Naive thymus-derived CD4-positive, alpha-beta T cell (primary cell): ENCODE data around the gene ACSS1. TPM values are rescaled to one million over a fixed set of nuclear protein-coding genes. Genes with fewer than 3 reads are reported as not detected.

Experiments
- ATAC-seq: fragments of 150-1000 bp; cut with Tn5 transposase; 2 replicates; pipeline ENCODE4 v1.10.0; 2021; ENCODE audit warnings: mild to moderate bottlenecking, moderate library complexity
- CTCF ChIA-PET: fragments of 350-600 bp; sonication (Branson Sonifier 250); formaldehyde crosslinking; loops from one replicate; lab custom pipeline; 2021; ENCODE audit warnings: antibody characterized with exemption; lab: Charles Lee
- POLR2A ChIA-PET: fragments of 350-600 bp; sonication (Branson Sonifier 250); formaldehyde crosslinking; loops from one replicate; lab custom pipeline; 2021; ENCODE audit warnings: antibody characterized with exemption, inconsistent platforms; lab: Charles Lee
- DNase-seq, 9 donors: peaks; one replicate each; pipeline versions ENCODE4 v3.0.0 to v3.0.0-alpha.2; 2020 to 2022; ENCODE audit warnings: mixed read lengths in 1 of 9
- H3K27ac ChIP-seq: one replicate; pipeline ENCODE4 v1.7.0; 2013; ENCODE audit warnings: mild to moderate bottlenecking, low read depth, low read length, moderate library complexity
- H3K27me3 ChIP-seq, 2 donors: one replicate each; pipeline ENCODE4 v1.7.0; 2013; ENCODE audit warnings: low read length in 2 of 2, mild to moderate bottlenecking in 2 of 2, moderate library complexity in 2 of 2; ENCODE audit not compliant: control insufficient read depth in 2 of 2, insufficient read depth in 2 of 2
- H3K36me3 ChIP-seq, 3 experiments: 1 replicate in 2 of 3; 2 replicates in 1 of 3; pipeline ENCODE4 v1.7.0; 2013; ENCODE audit warnings: low read length in 3 of 3, mild to moderate bottlenecking in 3 of 3, moderate library complexity in 1 of 3; ENCODE audit not compliant: insufficient read depth in 3 of 3, control insufficient read depth in 2 of 3
- H3K4me1 ChIP-seq, 2 donors: one replicate each; pipeline ENCODE4 v1.7.0; 2013; ENCODE audit warnings: low read length in 2 of 2, mild to moderate bottlenecking in 2 of 2, moderate library complexity in 1 of 2; ENCODE audit not compliant: control insufficient read depth in 2 of 2, insufficient read depth in 2 of 2
- H3K4me3 ChIP-seq: 2 replicates; pipeline ENCODE4 v1.7.0; 2013; ENCODE audit warnings: mild to moderate bottlenecking, low read length
- H3K9me3 ChIP-seq, 3 experiments: 1 replicate in 2 of 3; 2 replicates in 1 of 3; pipeline ENCODE4 v1.7.0; 2013; ENCODE audit warnings: low read length in 3 of 3; ENCODE audit not compliant: control insufficient read depth in 2 of 3
- H3K27ac Mint-ChIP-seq, 9 donors: one replicate each; pipeline ENCODE4 v1.8.0; 2020 to 2022; ENCODE audit warnings: mixed read lengths in 9 of 9, mild to moderate bottlenecking in 8 of 9, moderate library complexity in 5 of 9, inconsistent platforms in 2 of 9
- H3K27me3 Mint-ChIP-seq, 5 donors: one replicate each; pipeline ENCODE4 v1.8.0; 2021 to 2022; ENCODE audit warnings: mixed read lengths in 5 of 5, mild to moderate bottlenecking in 1 of 5
- H3K36me3 Mint-ChIP-seq, 5 donors: one replicate each; pipeline ENCODE4 v1.8.0; 2020 to 2022; ENCODE audit warnings: mixed read lengths in 5 of 5, mild to moderate bottlenecking in 3 of 5, inconsistent platforms in 1 of 5
- H3K4me1 Mint-ChIP-seq, 7 donors: one replicate each; pipeline ENCODE4 v1.8.0; 2020 to 2022; ENCODE audit warnings: mixed read lengths in 7 of 7, mild to moderate bottlenecking in 3 of 7, inconsistent platforms in 1 of 7
- H3K4me3 Mint-ChIP-seq, 10 donors: one replicate each; pipeline ENCODE4 v1.8.0; 2020 to 2022; ENCODE audit warnings: mild to moderate bottlenecking in 10 of 10, mixed read lengths in 10 of 10, moderate library complexity in 6 of 10, inconsistent platforms in 2 of 10
- H3K9me3 Mint-ChIP-seq, 11 donors: one replicate each; pipeline ENCODE4 v1.8.0; 2020 to 2022; ENCODE audit warnings: mixed read lengths in 11 of 11, mild to moderate bottlenecking in 4 of 11, inconsistent platforms in 1 of 11, moderate library complexity in 1 of 11
- intact Hi-C, 2 donors: fragments of 100-400 bp; cut with micrococcal nuclease; formaldehyde crosslinking; loops; one replicate each; pipeline ENCODE4 v1.15.1; 2023
- polyA plus RNA-seq, 2 donors: library from polyadenylated mRNA; unstranded; fragments of 300-500 nt; fragmentation: Illumina TruSeq; gene quantifications; one replicate each; pipeline ENCODE4 v1.2.3, GENCODE V29; 2021
- total RNA-seq, 6 experiments: library from RNA in 5 of 6; stranded (reverse) in 5 of 6; gene quantifications; 1 replicate in 5 of 6; 2 replicates in 1 of 6; pipeline ENCODE4 v1.2.3 and lab custom pipeline; 2021 to 2026

The ACSS1 gene
- total and polyA plus RNA-seq, 7 experiments from 2014 or later: 33.1 to 51.7 (median 39.7) TPM

DNA sequence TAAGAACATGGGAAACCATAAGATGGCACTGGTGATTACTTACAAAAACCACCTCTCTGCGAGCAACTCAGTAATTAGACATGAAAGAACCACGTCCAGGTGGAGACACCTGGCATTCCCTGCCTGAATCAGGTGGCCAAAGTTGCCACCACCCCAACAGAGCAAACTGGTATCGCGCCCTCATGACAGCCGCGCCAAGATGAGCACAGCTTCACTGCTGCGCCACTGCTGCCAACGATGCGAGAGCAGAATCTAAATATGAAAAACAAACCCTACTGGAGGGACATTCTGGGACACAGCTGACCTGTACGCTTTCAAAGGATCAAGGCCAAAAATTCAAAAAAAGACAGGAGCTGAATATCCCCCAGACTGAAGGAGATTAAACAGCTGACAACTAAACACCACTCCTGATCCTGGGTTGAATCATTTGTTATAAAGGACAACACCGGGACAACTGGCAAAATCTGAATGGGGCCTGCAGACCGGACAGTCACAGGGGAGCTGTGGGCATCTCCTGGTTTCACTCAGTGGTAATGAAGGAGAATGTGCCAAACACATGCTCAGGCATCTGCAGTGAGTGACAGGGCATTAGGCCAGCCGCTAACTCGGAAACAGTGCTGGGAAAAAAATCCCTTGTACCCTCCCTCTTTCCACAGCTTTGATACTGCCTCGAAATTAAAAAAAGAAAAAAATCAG, 91.5 kb downstream of the ACSS1 start:
- DNase-seq: no peak
- Mint-ChIP-seq H3K27ac (peak overlapping the region in 4 of 9 donors; percentile 23 to 83 (median 30)), H3K4me3 (no peak overlapping the region), H3K9me3 (no peaks in the 10 kb centered on the region), H3K27me3 (no peaks in the 10 kb centered on the region), H3K36me3 (peaks cover 14 to 79% (median 34%) of the 10 kb centered on the region in 5 donors), H3K4me1 (peaks cover 0 to 20% (median 7%) of the 10 kb centered on the region in 7 donors)
- Histone ChIP-seq H3K36me3 (peaks cover 15 to 94% (median 48%) of the 10 kb centered on the region in 3 experiments), H3K4me3 (no peak overlapping the region), H3K27ac (no peak overlapping the region), H3K27me3 (no peaks in the 10 kb centered on the region), H3K9me3 (no peaks in the 10 kb centered on the region), H3K4me1 (peaks cover 0 to 40% of the 10 kb centered on the region in 2 donors)
- CTCF ChIA-PET: no interaction called here
- POLR2A ChIA-PET: no interaction called here
- no peak for ATAC-seq
- intact Hi-C loops: no loop called here

DNA sequence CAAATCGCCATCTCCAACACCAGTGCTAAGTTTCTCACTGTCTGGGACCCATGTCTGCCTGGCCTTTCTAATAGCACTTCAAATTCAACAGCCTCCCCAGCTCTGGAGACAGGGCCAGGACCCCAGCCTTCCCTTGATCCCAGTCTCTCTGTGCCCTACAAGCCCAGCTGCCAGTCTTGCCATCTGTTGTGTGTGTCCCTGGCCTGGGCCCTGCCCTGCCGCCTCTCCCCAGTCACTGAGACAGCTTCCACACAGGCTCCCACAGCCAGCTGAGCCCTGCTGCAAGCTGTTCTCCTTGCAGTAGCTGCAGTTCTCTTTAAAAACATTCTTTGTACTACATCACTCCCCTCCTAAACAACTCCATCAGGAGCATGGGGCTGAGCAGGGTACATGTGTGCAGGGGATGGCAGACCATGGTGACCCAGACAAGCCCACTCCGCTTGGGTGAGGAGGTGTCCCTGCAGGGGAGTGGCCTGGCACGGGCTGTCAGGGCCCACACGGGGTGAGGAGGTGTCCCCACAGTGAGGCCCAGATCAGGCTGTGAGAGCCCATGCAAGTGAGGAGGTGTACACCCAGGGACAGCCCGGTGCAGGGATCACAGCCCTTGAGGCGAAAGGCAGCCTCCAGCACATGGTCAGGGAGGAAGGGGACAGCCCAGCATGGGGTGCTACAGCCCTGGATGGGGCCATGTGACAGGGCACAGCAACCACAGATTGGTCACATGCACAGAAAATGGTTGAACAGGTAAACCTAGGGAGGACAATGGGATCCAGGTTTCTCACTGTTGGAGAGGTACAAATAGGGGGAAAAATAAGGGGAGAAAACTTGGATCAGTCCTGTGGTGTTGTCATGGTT, 92.6 kb downstream of the ACSS1 start:
- Histone ChIP-seq H3K9me3 (no peaks in the 10 kb centered on the region), H3K27ac (no peak overlapping the region), H3K27me3 (no peaks in the 10 kb centered on the region), H3K4me3 (no peak overlapping the region), H3K4me1 (peaks cover 0 to 49% of the 10 kb centered on the region in 2 donors), H3K36me3 (peaks cover 15 to 90% (median 39%) of the 10 kb centered on the region in 3 experiments)
- DNase-seq: no peak
- Mint-ChIP-seq H3K4me1 (peaks cover 0 to 24% (median 0%) of the 10 kb centered on the region in 7 donors), H3K9me3 (no peaks in the 10 kb centered on the region), H3K4me3 (no peak overlapping the region), H3K27ac (peak overlapping the region in 6 of 9 donors; percentile 12 to 83 (median 54)), H3K27me3 (no peaks in the 10 kb centered on the region), H3K36me3 (peaks cover 14 to 75% (median 33%) of the 10 kb centered on the region in 5 donors)
- ChIA-PET POLR2A (no interaction called here), CTCF (no interaction called here)
- intact Hi-C loops: no loop called here
- ATAC-seq: no peak

DNA sequence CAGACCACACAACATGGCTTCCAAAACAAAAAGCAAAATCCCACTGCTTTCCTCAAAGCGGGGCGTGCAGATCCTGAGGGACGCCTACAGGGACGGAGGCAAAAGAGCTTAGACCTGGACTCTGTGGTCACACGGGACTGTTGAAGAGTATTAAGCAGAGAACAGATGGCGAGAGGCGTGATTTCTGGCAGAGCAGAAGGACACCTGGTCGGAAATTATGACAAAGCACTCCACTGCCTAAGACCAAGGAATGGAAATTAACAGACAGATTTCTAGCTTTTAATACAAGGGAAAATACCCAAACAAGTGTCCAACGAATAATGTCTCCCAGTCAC, 93.5 kb downstream of the ACSS1 start:
- Histone ChIP-seq H3K27me3 (no peaks in the 10 kb centered on the region), H3K27ac (no peak overlapping the region), H3K4me3 (no peak overlapping the region), H3K9me3 (no peaks in the 10 kb centered on the region), H3K36me3 (peaks cover 11 to 89% (median 39%) of the 10 kb centered on the region in 3 experiments), H3K4me1 (peaks cover 0 to 57% of the 10 kb centered on the region in 2 donors)
- ChIA-PET POLR2A (no interaction called here), CTCF (no interaction called here)
- peaks cover 8 to 68% (median 33%) of the 10 kb centered on the region in 5 donors for H3K36me3 Mint-ChIP-seq
- no peak for DNase-seq
- H3K4me3 Mint-ChIP-seq: no peak overlapping the region
- peak overlapping the region in 4 of 9 donors; percentile 35 to 83 (median 52) for H3K27ac Mint-ChIP-seq
- peaks cover 0 to 24% (median 0%) of the 10 kb centered on the region in 7 donors for H3K4me1 Mint-ChIP-seq
- no peaks in the 10 kb centered on the region for H3K27me3 Mint-ChIP-seq
- intact Hi-C loops: no loop called here
- no peak for ATAC-seq
- H3K9me3 Mint-ChIP-seq: no peaks in the 10 kb centered on the region

DNA sequence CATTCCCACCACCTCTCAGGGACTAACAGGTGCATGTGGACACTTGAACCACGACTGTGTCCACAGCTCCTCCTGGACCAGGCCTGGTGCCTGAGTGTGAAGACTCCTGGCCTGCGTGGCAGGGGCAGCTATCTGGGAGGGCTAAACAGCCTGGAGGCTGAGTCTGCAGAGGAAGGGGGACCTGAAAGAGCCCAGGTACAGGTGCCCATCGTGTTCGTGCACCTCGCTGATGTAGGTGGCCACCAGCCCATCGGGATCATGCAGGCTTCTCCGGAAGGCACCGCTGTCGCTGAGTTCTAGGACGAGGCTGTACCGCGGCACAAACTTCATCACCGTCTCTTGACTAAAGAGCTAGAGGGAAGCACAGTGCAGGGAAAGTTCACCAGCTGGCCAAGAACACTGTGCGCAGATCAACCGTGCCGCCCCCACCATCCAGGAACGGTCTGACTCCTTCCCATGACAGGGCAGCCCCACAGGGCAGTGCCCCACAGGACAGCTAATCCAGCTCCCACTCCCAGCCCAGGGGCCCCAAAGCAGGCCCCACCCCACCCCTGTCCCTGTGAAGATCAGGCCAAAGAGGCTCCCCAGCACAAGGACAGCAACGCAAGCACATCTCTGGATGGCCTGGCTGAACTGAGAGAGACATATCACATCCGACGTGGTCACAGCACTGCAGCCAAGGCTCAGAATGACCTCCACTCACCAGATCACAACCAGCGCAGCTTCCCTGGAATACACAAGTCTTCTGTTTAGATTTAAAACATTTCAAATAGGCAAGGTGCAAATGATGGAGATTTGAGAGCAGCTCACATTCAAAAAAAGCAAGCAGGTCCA, 94.0 kb downstream of the ACSS1 start:
- POLR2A ChIA-PET: no interaction called here
- no peaks in the 10 kb centered on the region for H3K27me3 Mint-ChIP-seq
- Histone ChIP-seq H3K9me3 (no peaks in the 10 kb centered on the region), H3K27ac (no peak overlapping the region), H3K27me3 (no peaks in the 10 kb centered on the region), H3K4me3 (no peak overlapping the region), H3K4me1 (peaks cover 0 to 62% of the 10 kb centered on the region in 2 donors), H3K36me3 (peaks cover 8 to 87% (median 39%) of the 10 kb centered on the region in 3 experiments)
- intact Hi-C loops: no loop called here
- H3K4me3 Mint-ChIP-seq: no peak overlapping the region
- peaks cover 0 to 24% (median 0%) of the 10 kb centered on the region in 7 donors for H3K4me1 Mint-ChIP-seq
- DNase-seq: no peak
- peaks cover 8 to 65% (median 33%) of the 10 kb centered on the region in 5 donors for H3K36me3 Mint-ChIP-seq
- no peaks in the 10 kb centered on the region for H3K9me3 Mint-ChIP-seq
- peak overlapping the region in 2 of 9 donors; percentile 7 to 15 for H3K27ac Mint-ChIP-seq
- no peak for ATAC-seq
- CTCF ChIA-PET: no interaction called here

DNA sequence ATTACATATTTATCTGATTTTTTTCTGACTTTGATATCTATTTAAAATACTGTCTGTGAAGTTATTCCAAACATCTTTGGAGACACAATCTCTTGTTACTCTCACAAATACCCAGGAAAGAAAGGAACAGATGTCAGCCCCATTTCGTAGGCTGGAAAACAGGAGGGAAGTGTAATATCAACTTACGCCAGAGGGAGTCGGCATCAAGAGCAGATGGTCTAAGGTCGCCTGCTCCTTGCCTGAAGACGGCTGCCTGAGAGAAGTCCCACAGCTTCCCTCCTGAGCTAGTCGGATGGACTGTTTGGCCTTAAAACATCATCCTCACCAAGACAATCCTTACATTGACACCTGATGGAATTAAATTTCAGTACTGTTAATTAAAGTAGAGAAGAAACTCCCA, 95.4 kb downstream of the ACSS1 start:
- ATAC-seq (no peak), DNase-seq (no peak)
- Mint-ChIP-seq H3K9me3 (no peaks in the 10 kb centered on the region), H3K4me3 (peak overlapping the region in 1 of 10 donors; percentile 33), H3K27me3 (no peaks in the 10 kb centered on the region), H3K27ac (peak overlapping the region in 6 of 9 donors; percentile 8 to 71 (median 40)), H3K4me1 (peaks cover 0 to 24% (median 0%) of the 10 kb centered on the region in 7 donors), H3K36me3 (peaks cover 8 to 56% (median 35%) of the 10 kb centered on the region in 5 donors)
- CTCF ChIA-PET: no interaction called here
- POLR2A ChIA-PET: no interaction called here
- no peaks in the 10 kb centered on the region for H3K9me3 ChIP-seq
- H3K27me3 ChIP-seq: no peaks in the 10 kb centered on the region
- intact Hi-C loops: no loop called here
- no peak overlapping the region for H3K4me3 ChIP-seq
- peaks cover 10 to 82% (median 40%) of the 10 kb centered on the region in 3 experiments for H3K36me3 ChIP-seq
- H3K27ac ChIP-seq: no peak overlapping the region
- peaks cover 0 to 74% of the 10 kb centered on the region in 2 donors for H3K4me1 ChIP-seq

DNA sequence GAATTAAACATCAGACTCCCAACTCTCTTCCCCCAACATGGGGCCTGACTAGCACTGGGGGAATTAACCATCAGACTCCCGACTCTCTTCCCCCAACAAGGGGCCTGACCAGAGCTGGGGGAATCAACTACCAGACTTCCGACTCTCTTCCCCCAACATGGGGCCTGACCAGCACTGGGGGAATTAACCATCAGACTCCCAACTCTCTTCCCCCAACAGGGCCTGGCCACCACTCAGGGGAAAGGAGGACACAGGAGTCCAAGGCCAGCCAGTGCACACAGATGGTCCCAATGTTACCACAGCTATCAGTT, 95.8 kb downstream of the ACSS1 start:
- intact Hi-C loops: no loop called here
- Histone ChIP-seq H3K4me1 (peaks cover 0 to 74% of the 10 kb centered on the region in 2 donors), H3K27me3 (no peaks in the 10 kb centered on the region), H3K4me3 (no peak overlapping the region), H3K36me3 (peaks cover 10 to 78% (median 38%) of the 10 kb centered on the region in 3 experiments), H3K9me3 (no peaks in the 10 kb centered on the region), H3K27ac (no peak overlapping the region)
- Mint-ChIP-seq H3K4me3 (no peak overlapping the region), H3K4me1 (peaks cover 0 to 24% (median 0%) of the 10 kb centered on the region in 7 donors), H3K36me3 (peaks cover 8 to 52% (median 32%) of the 10 kb centered on the region in 5 donors), H3K27ac (peak overlapping the region in 4 of 9 donors; percentile 27 to 79 (median 64)), H3K27me3 (no peaks in the 10 kb centered on the region), H3K9me3 (no peaks in the 10 kb centered on the region)
- DNase-seq (no peak), ATAC-seq (no peak)
- CTCF ChIA-PET: no interaction called here
- POLR2A ChIA-PET: no interaction called here
